ENCODE data around the gene MAST4.

The MAST4 gene

DNA sequence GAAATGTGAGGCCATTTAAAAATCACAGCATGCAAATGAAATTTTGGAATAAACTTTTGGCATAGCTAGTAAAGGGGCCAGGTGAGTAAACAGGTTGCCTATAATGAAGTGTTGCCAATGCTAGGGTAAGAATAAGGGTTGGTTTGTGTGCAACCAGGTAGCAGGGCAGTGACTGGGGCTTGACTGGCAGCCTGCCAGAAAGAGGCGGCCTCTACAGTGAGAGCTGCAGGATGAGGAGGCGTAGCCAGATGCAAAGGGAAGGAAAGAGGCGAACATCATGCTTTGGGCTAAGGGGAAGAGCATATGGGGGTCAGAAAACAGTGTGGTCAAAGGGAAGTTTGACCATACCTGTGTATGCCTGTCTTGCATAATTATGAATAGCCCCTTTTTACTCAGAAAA, 70.6 kb downstream of the MAST4 start:
- no peaks in the 10 kb centered on the region for H3K4me1 ChIP-seq (ENCODE audit: low read length)
- no peaks in the 10 kb centered on the region for H3F3A ChIP-seq (ENCODE audit: insufficient read depth, low read length)
- no peaks in the 10 kb centered on the region for H3K9me2 ChIP-seq (replicated peaks; ENCODE audit: insufficient read depth, low read length)
- H3K4me2 ChIP-seq (ENCODE audit: low read depth, low read length), result no peak overlapping the region
- no peaks in the 10 kb centered on the region for H3K79me2 ChIP-seq (ENCODE audit: low read length)
- no peaks in the 10 kb centered on the region for H3K27me3 ChIP-seq (replicated peaks; ENCODE audit: insufficient read depth, low read length)
- H2AFZ ChIP-seq (ENCODE audit: low read length), result no peak overlapping the region
- no peak overlapping the region for H3K9ac ChIP-seq (ENCODE audit: low read length)
- no peaks in the 10 kb centered on the region for H3K36me3 ChIP-seq (replicated peaks; ENCODE audit: insufficient read depth, low read length)
- TF ChIP-seq EZH2 (optimal IDR thresholded peaks at IDR 0.05; ENCODE audit: low read depth, low read length) (no peak), EZH2phosphoT487 (IDR thresholded peaks at IDR 0.05; ENCODE audit: low read length) (no peak)
- TF ChIP-seq, protein P1, sequence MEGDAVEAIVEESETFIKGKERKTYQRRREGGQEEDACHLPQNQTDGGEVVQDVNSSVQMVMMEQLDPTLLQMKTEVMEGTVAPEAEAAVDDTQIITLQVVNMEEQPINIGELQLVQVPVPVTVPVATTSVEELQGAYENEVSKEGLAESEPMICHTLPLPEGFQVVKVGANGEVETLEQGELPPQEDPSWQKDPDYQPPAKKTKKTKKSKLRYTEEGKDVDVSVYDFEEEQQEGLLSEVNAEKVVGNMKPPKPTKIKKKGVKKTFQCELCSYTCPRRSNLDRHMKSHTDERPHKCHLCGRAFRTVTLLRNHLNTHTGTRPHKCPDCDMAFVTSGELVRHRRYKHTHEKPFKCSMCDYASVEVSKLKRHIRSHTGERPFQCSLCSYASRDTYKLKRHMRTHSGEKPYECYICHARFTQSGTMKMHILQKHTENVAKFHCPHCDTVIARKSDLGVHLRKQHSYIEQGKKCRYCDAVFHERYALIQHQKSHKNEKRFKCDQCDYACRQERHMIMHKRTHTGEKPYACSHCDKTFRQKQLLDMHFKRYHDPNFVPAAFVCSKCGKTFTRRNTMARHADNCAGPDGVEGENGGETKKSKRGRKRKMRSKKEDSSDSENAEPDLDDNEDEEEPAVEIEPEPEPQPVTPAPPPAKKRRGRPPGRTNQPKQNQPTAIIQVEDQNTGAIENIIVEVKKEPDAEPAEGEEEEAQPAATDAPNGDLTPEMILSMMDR (IDR thresholded peaks at IDR 0.05; ENCODE audit: low read length), result no peak
- H4K20me1 ChIP-seq (ENCODE audit: insufficient read depth, low read length), result no peaks in the 10 kb centered on the region
- H3K9me3 ChIP-seq (replicated peaks; ENCODE audit: insufficient read depth, low read length), result no peaks in the 10 kb centered on the region
- no peak overlapping the region for H3K27ac ChIP-seq (ENCODE audit: low read length)
- no peak for DNase-seq
- no peak overlapping the region for H3K4me3 ChIP-seq (ENCODE audit: low read length)

DNA sequence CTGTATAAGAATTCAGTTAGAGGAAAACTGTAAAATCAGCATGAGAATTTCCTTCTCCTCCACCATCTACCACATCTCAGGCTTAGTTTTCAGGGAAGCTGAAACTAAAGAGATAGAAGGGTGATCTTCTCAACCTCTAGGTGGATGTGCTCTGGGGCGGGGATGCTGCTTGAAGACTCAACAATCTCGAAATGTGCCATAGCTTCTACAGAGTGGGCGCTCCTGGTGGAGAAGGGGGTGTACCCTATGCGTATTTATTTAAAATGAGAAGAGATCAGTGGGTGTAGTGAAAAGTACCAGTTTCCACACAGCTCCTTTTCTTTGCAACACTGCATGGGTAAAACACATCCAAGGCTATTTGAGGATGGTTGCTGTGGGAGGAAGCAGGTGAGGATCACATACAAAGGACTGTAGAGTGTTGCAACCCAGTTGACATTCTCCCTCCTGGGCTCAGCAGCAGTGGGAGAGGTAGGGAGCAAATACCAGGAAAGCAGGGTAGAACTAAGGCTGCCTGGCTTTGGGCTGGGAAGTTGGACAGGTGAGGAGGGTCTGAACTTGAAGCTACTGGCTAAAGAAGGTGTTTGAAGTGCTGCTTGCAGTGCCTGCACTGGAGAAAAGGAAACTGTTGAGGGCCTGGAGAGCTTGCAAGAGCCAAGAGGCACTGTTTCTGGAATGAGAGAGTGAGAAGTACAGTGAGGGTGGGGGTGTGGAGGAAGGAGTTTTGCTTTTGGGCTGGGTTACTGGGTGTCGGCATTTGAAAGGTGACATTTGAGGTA, 73.1 kb downstream of the MAST4 start:
- no peaks in the 10 kb centered on the region for H3K27me3 ChIP-seq (replicated peaks; ENCODE audit: insufficient read depth, low read length)
- no peaks in the 10 kb centered on the region for H3K79me2 ChIP-seq (ENCODE audit: low read length)
- no peaks in the 10 kb centered on the region for H3K9me2 ChIP-seq (replicated peaks; ENCODE audit: insufficient read depth, low read length)
- H4K20me1 ChIP-seq (ENCODE audit: insufficient read depth, low read length), result no peaks in the 10 kb centered on the region
- no peak for TF ChIP-seq EZH2phosphoT487 (IDR thresholded peaks at IDR 0.05; ENCODE audit: low read length)
- TF ChIP-seq, protein P1 (IDR thresholded peaks at IDR 0.05; ENCODE audit: low read length), result no peak
- no peak for TF ChIP-seq EZH2 (optimal IDR thresholded peaks at IDR 0.05; ENCODE audit: low read depth, low read length)
- no peak overlapping the region for H3K4me3 ChIP-seq (ENCODE audit: low read length)
- H3K4me1 ChIP-seq (ENCODE audit: low read length), result no peaks in the 10 kb centered on the region
- no peaks in the 10 kb centered on the region for H3K36me3 ChIP-seq (replicated peaks; ENCODE audit: insufficient read depth, low read length)
- no peak for DNase-seq
- H3K9me3 ChIP-seq (replicated peaks; ENCODE audit: insufficient read depth, low read length), result no peaks in the 10 kb centered on the region
- no peaks in the 10 kb centered on the region for H3F3A ChIP-seq (ENCODE audit: insufficient read depth, low read length)
- no peak overlapping the region for H3K9ac ChIP-seq (ENCODE audit: low read length)
- no peak overlapping the region for H3K4me2 ChIP-seq (ENCODE audit: low read depth, low read length)
- no peak overlapping the region for H2AFZ ChIP-seq (ENCODE audit: low read length)
- no peak overlapping the region for H3K27ac ChIP-seq (ENCODE audit: low read length)

DNA sequence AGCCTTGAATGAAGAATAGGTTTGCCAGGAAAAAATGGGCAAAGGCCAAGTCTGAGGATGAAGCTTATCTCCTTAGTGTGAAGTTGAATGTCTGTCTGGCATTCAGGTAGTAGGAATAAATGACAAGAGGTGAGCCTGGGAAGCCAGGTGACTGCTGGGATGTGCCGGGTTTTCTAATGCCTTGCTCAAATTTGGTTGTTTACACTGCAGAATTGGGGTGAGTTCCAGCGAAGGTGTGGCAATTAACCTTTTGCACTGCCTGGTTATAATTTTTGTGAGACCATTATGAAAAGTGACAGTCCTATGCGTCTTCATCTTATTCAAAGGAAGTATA, 73.6 kb downstream of the MAST4 start:
- Histone ChIP-seq H3K4me1 (ENCODE audit: low read length) (no peaks in the 10 kb centered on the region), H3K4me3 (ENCODE audit: low read length) (no peak overlapping the region), H2AFZ (ENCODE audit: low read length) (no peak overlapping the region), H3K9me3 (replicated peaks; ENCODE audit: insufficient read depth, low read length) (no peaks in the 10 kb centered on the region), H3K27ac (ENCODE audit: low read length) (no peak overlapping the region), H3K36me3 (replicated peaks; ENCODE audit: insufficient read depth, low read length) (no peaks in the 10 kb centered on the region), H3K79me2 (ENCODE audit: low read length) (no peaks in the 10 kb centered on the region), H3K9ac (ENCODE audit: low read length) (no peak overlapping the region), H3F3A (ENCODE audit: insufficient read depth, low read length) (no peaks in the 10 kb centered on the region), H3K9me2 (replicated peaks; ENCODE audit: insufficient read depth, low read length) (no peaks in the 10 kb centered on the region), H3K27me3 (replicated peaks; ENCODE audit: insufficient read depth, low read length) (no peaks in the 10 kb centered on the region), H3K4me2 (ENCODE audit: low read depth, low read length) (no peak overlapping the region), H4K20me1 (ENCODE audit: insufficient read depth, low read length) (no peaks in the 10 kb centered on the region)
- no peak for DNase-seq
- TF ChIP-seq EZH2 (optimal IDR thresholded peaks at IDR 0.05; ENCODE audit: low read depth, low read length) (no peak), EZH2phosphoT487 (IDR thresholded peaks at IDR 0.05; ENCODE audit: low read length) (no peak)
- TF ChIP-seq, protein P1 (IDR thresholded peaks at IDR 0.05; ENCODE audit: low read length), result no peak

Data from MM.1S (cell line).